Stimulated activated CD4-positive, alpha-beta T cell treated with anti-CD3 and anti-CD28 coated beads, Interleukin-1b, Interleukin-23, amount 100 ng/mL, for 4 hours (primary cell): ENCODE data around the gene SUSD1.
"Not testable (repeated sequence)": the region's sequence is repeated elsewhere in the genome, so short reads cannot be mapped to it uniquely, and the experiment has no call there.

Experiments used
- DNase-seq, 2 donors: peaks; one replicate each; pipeline ENCODE4 v3.0.0-alpha.2; 2020; ENCODE audit warnings: low read depth in 2 of 2

SUSD1 gene

GRCh38 chr9:112173489-112174221 lies 1.4 kb downstream of the SUSD1 start:
- no peak for DNase-seq

- DNase-seq, result no peak
Measured at GRCh38 chr9:112170968-112171367, 4.1 kb downstream of the SUSD1 start.

- no peak for DNase-seq
Measured at GRCh38 chr9:112170235-112170634, 4.9 kb downstream of the SUSD1 start.

- DNase-seq, result no peak
Measured at GRCh38 chr9:112169368-112169767, 5.7 kb downstream of the SUSD1 start.

- no peak for DNase-seq
Measured at GRCh38 chr9:112168197-112168596, 6.9 kb downstream of the SUSD1 start.

GRCh38 chr9:112166176-112167140 lies 8.6 kb downstream of the SUSD1 start:
- DNase-seq, result no peak

- no peak for DNase-seq
Measured at GRCh38 chr9:112162621-112163413, 12.3 kb downstream of the SUSD1 start.

GRCh38 chr9:112159781-112160180 lies 15.3 kb downstream of the SUSD1 start:
- no peak for DNase-seq

- no peak for DNase-seq
Measured at GRCh38 chr9:112158656-112159367, 16.3 kb downstream of the SUSD1 start.

GRCh38 chr9:112157961-112158360 lies 17.1 kb downstream of the SUSD1 start:
- no peak for DNase-seq

- no peak for DNase-seq
Measured at GRCh38 chr9:112157087-112157486, 18.0 kb downstream of the SUSD1 start.

- no peak for DNase-seq
Measured at GRCh38 chr9:112149211-112149610, 25.9 kb downstream of the SUSD1 start.

GRCh38 chr9:112145886-112146285 lies 29.2 kb downstream of the SUSD1 start:
- DNase-seq, result no peak

GRCh38 chr9:112144807-112145206 lies 30.3 kb downstream of the SUSD1 start:
- no peak for DNase-seq

GRCh38 chr9:112142420-112142819 lies 32.7 kb downstream of the SUSD1 start:
- no peak for DNase-seq

- no peak for DNase-seq
Measured at GRCh38 chr9:112140936-112141335, 34.2 kb downstream of the SUSD1 start.

- no peak for DNase-seq
Measured at GRCh38 chr9:112137066-112137465, 38.0 kb downstream of the SUSD1 start.

- no peak for DNase-seq
Measured at GRCh38 chr9:112135706-112136105, 39.4 kb downstream of the SUSD1 start.

- DNase-seq, result not testable (repeated sequence)
Measured at GRCh38 chr9:112133806-112134205, 41.3 kb downstream of the SUSD1 start.

- DNase-seq, result no peak
Measured at GRCh38 chr9:112132356-112132755, 42.7 kb downstream of the SUSD1 start.

- no peak for DNase-seq
Measured at GRCh38 chr9:112130997-112131396, 44.1 kb downstream of the SUSD1 start.
